ENCODE results near the gene NPL. TPM values are rescaled to one million over a fixed set of nuclear protein-coding genes. Genes with fewer than 3 reads are reported as not detected.

NPL gene
- total and polyA plus RNA-seq, 9 of the 15 experiments (the other 6 are each of a cell fraction or from before 2014, with no cell fraction given), result 9.9 to 22.3 (median 14.2) TPM

- no peak for TF ChIP-seq ARID4B (CRISPR knock-in tag; IDR thresholded peaks at IDR 0.05)
- TF ChIP-seq PHF8 (IDR thresholded peaks at IDR 0.05; ENCODE audit: borderline replicate concordance, low read length), result no peak
- no peak for TF ChIP-seq ATF1 (CRISPR knock-in tag; IDR thresholded peaks at IDR 0.05)
- TF ChIP-seq ATF1 (tag; IDR thresholded peaks at IDR 0.05), result peak; percentile 53; the same call in 1 of the 2 replicates
- TF ChIP-seq POU5F1 (IDR thresholded peaks at IDR 0.05; ENCODE audit: borderline replicate concordance, low read depth, low read length, partially characterized antibody), result no peak
- peak; percentile 87 for TF ChIP-seq JUND (IDR thresholded peaks at IDR 0.05; ENCODE audit: borderline replicate concordance, low read depth, low read length)
- TF ChIP-seq JUND (tag; IDR thresholded peaks at IDR 0.05; ENCODE audit: borderline replicate concordance, low read depth, low read length), result peak; percentile 82; the same call in 2 of the 3 replicates
- no peak for TF ChIP-seq ERF (CRISPR knock-in tag; IDR thresholded peaks at IDR 0.05)
- TF ChIP-seq NR2F6 (CRISPR knock-in tag; IDR thresholded peaks at IDR 0.05), result no peak
- no peak for TF ChIP-seq THAP12 (CRISPR knock-in tag; IDR thresholded peaks at IDR 0.05)
- no peak for TF ChIP-seq SUPT5H (IDR thresholded peaks at IDR 0.05)
- TF ChIP-seq HBP1 (CRISPR knock-in tag; IDR thresholded peaks at IDR 0.05), result 0 out of 2 replicates have a peak, but pooled peaks have one; percentile 72
- TF ChIP-seq XRCC4 (IDR thresholded peaks at IDR 0.05; ENCODE audit: extremely low read depth, insufficient read depth, insufficient read length), result no peak
- no peak for TF ChIP-seq CHD1 (IDR thresholded peaks at IDR 0.05; ENCODE audit: low read length)
- TF ChIP-seq DIDO1 (tag; IDR thresholded peaks at IDR 0.05; ENCODE audit: low read depth), result no peak
- no peak for TF ChIP-seq NRF1 (conservative IDR thresholded peaks at IDR 0.05 in 1 of 2, IDR thresholded peaks at IDR 0.05 in 1 of 2)
- TF ChIP-seq ZNF707 (CRISPR knock-in tag; conservative IDR thresholded peaks at IDR 0.05), result no peak
Observed at GRCh38 chr1:182791281-182792179, 2.0 kb downstream of the NPL start (continued).

Measured in K562 (cell line).